Measurements from ENCODE around the gene GPR89A. TPM values are rescaled to one million over a fixed set of nuclear protein-coding genes. Genes with fewer than 3 reads are reported as not detected.

Gene GPR89A
- total RNA-seq, 2 donors from 2014 or later: 33.9 to 34.5 TPM

- Mint-ChIP-seq H3K4me1 (peaks cover 60% of the 10 kb centered on the region), H3K4me3 (no peak overlapping the region), H3K36me3 (ENCODE audit: low read depth) (peaks cover 34% of the 10 kb centered on the region), H3K9me3 (no peaks in the 10 kb centered on the region), H3K27me3 (ENCODE audit: insufficient read depth) (no peaks in the 10 kb centered on the region), H3K27ac (no peak overlapping the region)
- DNase-seq: no peak
- H3K9ac ChIP-seq (ENCODE audit: extremely low read depth, low read length, poor library complexity, severe bottlenecking): no peak overlapping the region
- peaks cover 21% of the 10 kb centered on the region for H3K4me1 ChIP-seq (ENCODE audit: control insufficient read depth, insufficient read depth, low read length)
- H3K27ac ChIP-seq (ENCODE audit: low read depth, low read length): no peak overlapping the region
- TF ChIP-seq CTCF (conservative IDR thresholded peaks at IDR 0.05): no peak
- H3K9me3 ChIP-seq (ENCODE audit: control insufficient read depth, low read length): no peaks in the 10 kb centered on the region
- WGBS, 2 experiments (ENCODE audit: insufficient coverage in 1 of 2, insufficient read length in 1 of 2): 94 to 97% methylated on average over 9 to 11 of the region's 11 CpGs
- no peak overlapping the region for H3K4me3 ChIP-seq (ENCODE audit: low read length)
- H3K27me3 ChIP-seq (ENCODE audit: control insufficient read depth, insufficient read depth, low read length, poor library complexity, severe bottlenecking): no peaks in the 10 kb centered on the region
- H3K36me3 ChIP-seq (ENCODE audit: control insufficient read depth, insufficient read depth, low read length): peaks cover 33% of the 10 kb centered on the region
These were observed 85.1 kb downstream of the GPR89A start for GRCh38 chr1:145692785-145693443.

- H3K36me3 Mint-ChIP-seq (ENCODE audit: low read depth): peaks cover 31% of the 10 kb centered on the region
- WGBS, 2 experiments (ENCODE audit: insufficient coverage in 1 of 2, insufficient read length in 1 of 2): 90 to 91% methylated on average over 2 to 5 of the region's 5 CpGs
- no peak for TF ChIP-seq CTCF (conservative IDR thresholded peaks at IDR 0.05)
These were observed 88.2 kb downstream of the GPR89A start for GRCh38 chr1:145695821-145696629.

GRCh38 chr1:145696630-145696960 is 88.8 kb downstream of the GPR89A start:
- Mint-ChIP-seq H3K9me3 (no peaks in the 10 kb centered on the region), H3K4me3 (no peak overlapping the region)

More at GRCh38 chr1:145695821-145696629, 88.2 kb downstream of the GPR89A start:
- Histone ChIP-seq H3K27ac (ENCODE audit: low read depth, low read length) (no peak overlapping the region), H3K4me3 (ENCODE audit: low read length) (no peak overlapping the region), H3K9ac (ENCODE audit: extremely low read depth, low read length, poor library complexity, severe bottlenecking) (no peak overlapping the region), H3K36me3 (ENCODE audit: control insufficient read depth, insufficient read depth, low read length) (peaks cover 26% of the 10 kb centered on the region), H3K9me3 (ENCODE audit: control insufficient read depth, low read length) (no peaks in the 10 kb centered on the region), H3K27me3 (ENCODE audit: control insufficient read depth, insufficient read depth, low read length, poor library complexity, severe bottlenecking) (no peaks in the 10 kb centered on the region), H3K4me1 (ENCODE audit: control insufficient read depth, insufficient read depth, low read length) (peaks cover 6% of the 10 kb centered on the region)
- Mint-ChIP-seq H3K9me3 (no peaks in the 10 kb centered on the region), H3K4me3 (no peak overlapping the region), H3K4me1 (peaks cover 35% of the 10 kb centered on the region), H3K27me3 (ENCODE audit: insufficient read depth) (no peaks in the 10 kb centered on the region), H3K27ac (no peak overlapping the region)
- no peak for DNase-seq

More at GRCh38 chr1:145696630-145696960, 88.8 kb downstream of the GPR89A start:
- Mint-ChIP-seq H3K4me1 (peaks cover 29% of the 10 kb centered on the region), H3K27me3 (ENCODE audit: insufficient read depth) (no peaks in the 10 kb centered on the region), H3K27ac (no peak overlapping the region), H3K36me3 (ENCODE audit: low read depth) (peaks cover 35% of the 10 kb centered on the region)
- no peak overlapping the region for H3K9ac ChIP-seq (ENCODE audit: extremely low read depth, low read length, poor library complexity, severe bottlenecking)
- H3K27me3 ChIP-seq (ENCODE audit: control insufficient read depth, insufficient read depth, low read length, poor library complexity, severe bottlenecking): no peaks in the 10 kb centered on the region
- H3K36me3 ChIP-seq (ENCODE audit: control insufficient read depth, insufficient read depth, low read length): peaks cover 23% of the 10 kb centered on the region
- peaks cover 3% of the 10 kb centered on the region for H3K4me1 ChIP-seq (ENCODE audit: control insufficient read depth, insufficient read depth, low read length)
- 94 to 100% methylated on average over 2 to 3 of the region's 3 CpGs for WGBS, 2 experiments (ENCODE audit: insufficient coverage in 1 of 2, insufficient read length in 1 of 2)
- no peak for TF ChIP-seq CTCF (conservative IDR thresholded peaks at IDR 0.05)
- no peak for DNase-seq
- no peaks in the 10 kb centered on the region for H3K9me3 ChIP-seq (ENCODE audit: control insufficient read depth, low read length)
- H3K4me3 ChIP-seq (ENCODE audit: low read length): no peak overlapping the region
- no peak overlapping the region for H3K27ac ChIP-seq (ENCODE audit: low read depth, low read length)
